Spinal cord (tissue), 10 donors: ENCODE data around the gene HADHA. TPM values are rescaled to one million over a fixed set of nuclear protein-coding genes. Genes with fewer than 3 reads are reported as not detected.
"Not testable (repeated sequence)": the region's sequence is repeated elsewhere in the genome, so short reads cannot be mapped to it uniquely, and the experiment has no call there.

Experiments used
- DNase-seq, 6 donors: peaks; one replicate each; pipeline versions ENCODE4 v3.0.0 to v3.0.0-alpha.2; 2013 to 2015; ENCODE audit warnings: low spot score in 6 of 6, low read depth in 4 of 6
- H3K27ac ChIP-seq: one replicate; pipeline ENCODE4 v1.5.1; 2013; ENCODE audit warnings: low read depth, low read length, control low read depth
- H3K27me3 ChIP-seq: one replicate; pipeline ENCODE4 v1.6.1; 2013; ENCODE audit warnings: low read length; ENCODE audit not compliant: control insufficient read depth, insufficient read depth
- H3K36me3 ChIP-seq: one replicate; pipeline ENCODE4 v1.6.1; 2013; ENCODE audit warnings: low read length; ENCODE audit not compliant: control insufficient read depth, insufficient read depth
- H3K4me1 ChIP-seq: one replicate; pipeline ENCODE4 v1.6.1; 2013; ENCODE audit warnings: low read length; ENCODE audit not compliant: control insufficient read depth, insufficient read depth
- H3K4me3 ChIP-seq: one replicate; pipeline ENCODE4 v1.5.1; 2013; ENCODE audit warnings: low read depth, low read length, control low read depth
- H3K9me3 ChIP-seq: one replicate; pipeline ENCODE4 v1.6.1; 2013; ENCODE audit warnings: low read length; ENCODE audit not compliant: control insufficient read depth, insufficient read depth
- WGBS: methylation state at CpG from one replicate; pipeline ENCODE4 v1.1.5; 2013; ENCODE audit warnings: missing lambda C conversion rate; ENCODE audit not compliant: insufficient coverage; 5-methylcytosine and 5-hydroxymethylcytosine counted together
- polyA plus RNA-seq, 2 donors: library from polyadenylated mRNA; unstranded; fragments of 120-200 nt; gene quantifications; one replicate each; pipeline ENCODE4 v1.2.1, GENCODE V29; 2013; ENCODE audit not compliant: insufficient read length in 2 of 2
- total RNA-seq, 2 donors: library from RNA; depleted of rRNA in 1 of 2; stranded (reverse); fragments of 120-200 nt in 1 of 2; fragments of >200 nt in 1 of 2; gene quantifications; one replicate each; pipeline versions ENCODE4 v1.2.3 to v1.2.4, GENCODE V29; 2013 to 2014
- donor health status: healthy.

The HADHA gene
- total and polyA plus RNA-seq, 4 donors, result 117 to 168 (median 140) TPM

DNA sequence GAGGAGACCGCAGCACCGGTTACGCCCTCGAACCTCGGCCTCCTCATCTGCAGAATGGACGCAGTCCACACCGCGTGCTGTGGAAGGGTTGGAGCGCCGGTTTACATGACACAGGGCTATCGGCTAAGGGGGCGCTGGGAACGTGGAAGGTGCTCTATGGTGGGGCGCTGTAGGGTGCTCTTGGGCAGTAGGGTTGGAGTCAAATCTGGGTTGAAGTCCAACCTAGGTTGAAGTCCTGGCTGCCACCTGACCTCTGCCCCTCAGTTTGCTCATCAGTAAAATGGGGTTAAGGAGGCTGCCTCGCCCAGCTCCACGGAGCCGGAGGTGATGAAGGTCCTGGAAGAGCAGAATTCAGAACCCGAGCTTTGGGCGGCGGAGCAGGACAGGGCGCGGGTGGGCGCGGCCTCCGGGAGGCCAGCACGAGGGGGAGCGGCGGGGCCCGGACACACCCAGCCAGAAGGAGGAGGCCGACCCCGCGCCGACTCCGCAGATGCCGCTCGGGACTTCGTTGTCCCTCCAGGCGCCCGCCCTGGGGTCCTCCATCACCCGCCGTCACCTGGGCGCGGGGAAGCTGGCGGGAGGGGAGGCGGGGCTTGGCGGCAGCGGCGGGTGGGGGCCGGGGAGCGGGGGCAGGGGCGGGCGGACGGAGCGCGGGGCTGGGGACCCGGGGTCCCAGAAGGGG lies 72.1 kb downstream of the HADHA start:
- DNase-seq, result peak in 1 of 6 donors; percentile 61
- H3K4me3 ChIP-seq, result peak overlapping the region; percentile 5
- no peaks in the 10 kb centered on the region for H3K9me3 ChIP-seq
- no peak overlapping the region for H3K27ac ChIP-seq
- 19% methylated on average over 36 of the region's 56 CpGs for WGBS
- H3K4me1 ChIP-seq, result peaks cover 33% of the 10 kb centered on the region
- H3K36me3 ChIP-seq, result peaks cover 15% of the 10 kb centered on the region
- peaks cover 6% of the 10 kb centered on the region for H3K27me3 ChIP-seq

- 91% methylated on average over 7 of the region's 9 CpGs for WGBS
- no peak overlapping the region for H3K4me3 ChIP-seq
- H3K9me3 ChIP-seq, result no peaks in the 10 kb centered on the region
- peaks cover 5% of the 10 kb centered on the region for H3K36me3 ChIP-seq
- no peak overlapping the region for H3K27ac ChIP-seq
- peaks cover 6% of the 10 kb centered on the region for H3K27me3 ChIP-seq
- DNase-seq, result no peak
- H3K4me1 ChIP-seq, result peaks cover 27% of the 10 kb centered on the region
Observed at GRCh38 chr2:26170795-26171194, 73.6 kb downstream of the HADHA start.

- H3K4me3 ChIP-seq, result no peak overlapping the region
- H3K27me3 ChIP-seq, result peaks cover 6% of the 10 kb centered on the region
- no peak overlapping the region for H3K27ac ChIP-seq
- no peaks in the 10 kb centered on the region for H3K36me3 ChIP-seq
- 80% methylated on average over 12 of the region's 14 CpGs for WGBS
- no peak for DNase-seq
- peaks cover 17% of the 10 kb centered on the region for H3K4me1 ChIP-seq
- H3K9me3 ChIP-seq, result no peaks in the 10 kb centered on the region
Observed at GRCh38 chr2:26169681-26170414, 74.6 kb downstream of the HADHA start.

DNA sequence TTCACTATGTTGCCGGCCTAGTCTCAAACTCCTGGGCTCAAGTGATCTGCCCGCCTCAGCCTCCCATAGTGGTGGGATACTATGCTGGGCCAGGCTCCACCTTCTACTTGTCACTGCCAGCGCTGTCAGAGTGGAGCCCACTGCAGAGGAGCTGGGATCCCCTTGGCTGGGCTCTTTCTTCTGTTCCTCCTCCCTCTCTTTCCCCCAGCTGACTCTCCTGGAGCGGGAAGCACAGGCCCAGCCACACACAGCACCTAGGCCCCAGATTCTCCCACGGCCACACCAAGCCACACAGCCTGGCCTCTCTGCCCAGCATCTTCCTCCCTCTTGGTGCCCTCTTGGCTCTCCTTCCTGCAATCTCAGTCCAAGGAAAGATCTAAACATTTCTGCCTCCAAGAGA lies 75.2 kb downstream of the HADHA start:
- H3K4me3 ChIP-seq, result no peak overlapping the region
- H3K27ac ChIP-seq, result no peak overlapping the region
- H3K27me3 ChIP-seq, result peaks cover 6% of the 10 kb centered on the region
- peaks cover 11% of the 10 kb centered on the region for H3K4me1 ChIP-seq
- H3K9me3 ChIP-seq, result no peaks in the 10 kb centered on the region
- 87% methylated on average over 5 of the region's 5 CpGs for WGBS
- DNase-seq, result no peak
- H3K36me3 ChIP-seq, result no peaks in the 10 kb centered on the region

DNA sequence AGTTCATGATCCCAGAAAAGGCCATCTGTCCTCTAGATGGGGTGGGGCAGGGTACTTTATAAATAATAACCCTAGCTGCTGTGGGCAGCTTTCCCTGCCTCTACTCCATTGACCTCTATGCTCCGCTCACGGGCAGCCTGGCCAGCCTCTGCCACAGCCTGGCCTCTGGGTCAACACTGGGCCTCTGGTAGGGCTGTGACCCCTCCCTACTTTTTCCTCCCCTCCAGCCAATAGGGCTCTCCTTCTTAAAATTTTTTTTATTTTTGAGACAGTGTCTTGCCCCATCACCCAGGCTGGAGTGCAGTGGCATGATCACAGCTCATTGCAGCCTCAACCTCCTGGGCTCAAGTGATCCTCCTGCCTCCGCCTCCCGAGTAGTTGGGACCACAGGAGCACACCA lies 75.6 kb downstream of the HADHA start:
- Histone ChIP-seq H3K4me3 (no peak overlapping the region), H3K36me3 (no peaks in the 10 kb centered on the region), H3K4me1 (peaks cover 7% of the 10 kb centered on the region), H3K9me3 (no peaks in the 10 kb centered on the region), H3K27ac (no peak overlapping the region), H3K27me3 (peaks cover 5% of the 10 kb centered on the region)
- 96% methylated on average over 4 of the region's 4 CpGs for WGBS
- no peak for DNase-seq

- not testable (repeated sequence) for H3K4me3 ChIP-seq, H3K36me3 ChIP-seq, H3K27me3 ChIP-seq, H3K9me3 ChIP-seq, H3K27ac ChIP-seq, H3K4me1 ChIP-seq, DNase-seq
- no CpG with 5 or more reads among the region's 6 CpGs for WGBS
Observed at GRCh38 chr2:26166541-26166940, 77.9 kb downstream of the HADHA start.

- Histone ChIP-seq H3K4me1 (no peaks in the 10 kb centered on the region), H3K27me3 (no peaks in the 10 kb centered on the region), H3K4me3 (no peak overlapping the region), H3K9me3 (no peaks in the 10 kb centered on the region), H3K36me3 (no peaks in the 10 kb centered on the region), H3K27ac (no peak overlapping the region)
- no peak for DNase-seq
- WGBS, result 100% methylated on average over 2 of the region's 4 CpGs
Observed at GRCh38 chr2:26165403-26165802, 79.0 kb downstream of the HADHA start.

DNA sequence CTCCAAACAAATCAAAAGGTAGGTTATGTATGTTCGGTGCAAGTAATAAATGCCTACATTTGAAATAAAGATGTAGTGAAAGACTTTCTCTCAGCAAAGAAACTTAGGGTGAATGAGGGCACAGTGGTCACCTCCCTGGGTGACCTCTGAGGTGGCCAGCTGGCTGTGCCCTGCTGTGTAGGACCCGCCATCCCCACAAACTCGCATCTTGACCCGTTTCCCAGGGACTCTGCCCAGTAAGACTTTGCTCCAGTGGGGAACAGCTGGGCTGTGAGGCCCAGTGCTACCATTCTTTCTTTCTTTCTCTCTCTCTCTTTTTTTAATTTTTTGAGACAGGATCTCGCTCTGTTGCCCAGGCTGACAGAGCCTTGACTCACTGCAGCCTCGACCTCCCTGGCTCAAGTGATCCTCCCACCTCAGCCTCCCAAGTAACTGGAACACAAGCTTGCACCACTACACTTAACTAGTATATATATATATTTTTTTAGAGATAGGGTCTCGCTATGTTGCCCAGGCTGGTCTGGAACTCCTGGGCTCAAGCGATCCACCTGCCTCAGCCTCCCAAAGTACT lies 79.7 kb downstream of the HADHA start:
- 76% methylated on average over 4 of the region's 8 CpGs for WGBS
- Histone ChIP-seq H3K27me3 (no peaks in the 10 kb centered on the region), H3K4me1 (no peaks in the 10 kb centered on the region), H3K9me3 (no peaks in the 10 kb centered on the region), H3K27ac (no peak overlapping the region), H3K4me3 (no peak overlapping the region), H3K36me3 (no peaks in the 10 kb centered on the region)
- DNase-seq, result no peak

- no peaks in the 10 kb centered on the region for H3K27me3 ChIP-seq
- no peak overlapping the region for H3K27ac ChIP-seq
- H3K4me3 ChIP-seq, result no peak overlapping the region
- DNase-seq, result no peak
- WGBS, result 33% methylated on average over 1 of the region's 1 CpG
- no peaks in the 10 kb centered on the region for H3K9me3 ChIP-seq
- no peaks in the 10 kb centered on the region for H3K4me1 ChIP-seq
- no peaks in the 10 kb centered on the region for H3K36me3 ChIP-seq
Observed at GRCh38 chr2:26164231-26164630, 80.2 kb downstream of the HADHA start.

DNA sequence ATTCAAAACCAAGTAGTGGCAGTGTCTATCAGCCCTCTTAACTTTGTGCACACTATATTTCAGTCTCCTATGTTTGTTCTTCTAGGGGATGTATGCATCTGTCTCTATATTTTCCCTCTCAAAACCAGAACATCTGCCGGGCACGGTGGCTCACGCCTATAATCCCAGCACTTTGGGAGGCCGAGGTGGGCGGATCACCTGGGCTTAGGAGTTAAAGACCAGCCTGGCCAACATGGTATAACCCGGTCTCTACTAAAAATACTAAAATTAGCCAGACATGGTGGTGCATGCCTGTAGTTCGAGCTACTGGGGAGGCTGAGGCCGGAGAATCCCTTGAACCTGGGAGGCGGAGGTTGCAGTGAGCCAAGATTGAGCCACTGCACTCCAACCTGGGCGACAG lies 81.5 kb downstream of the HADHA start:
- H3K36me3 ChIP-seq, result no peaks in the 10 kb centered on the region

More for the DNA sequence above, 81.5 kb downstream of the HADHA start:
- no peak for DNase-seq
- no peak overlapping the region for H3K4me3 ChIP-seq
- no peaks in the 10 kb centered on the region for H3K9me3 ChIP-seq
- 96% methylated on average over 7 of the region's 10 CpGs for WGBS
- H3K27ac ChIP-seq, result no peak overlapping the region
- H3K4me1 ChIP-seq, result no peaks in the 10 kb centered on the region
- no peaks in the 10 kb centered on the region for H3K27me3 ChIP-seq
